Bladder microvascular endothelial cell (primary cell): Measurements from ENCODE around the gene RYK. TPM values are rescaled to one million over a fixed set of nuclear protein-coding genes. Genes with fewer than 3 reads are reported as not detected.

Experiments
- total RNA-seq: library from RNA; depleted of rRNA; stranded (reverse); fragments of >200 nt; gene quantifications from 2 replicates; pipeline ENCODE4 v1.2.3, GENCODE V29; 2014

Gene RYK
- total RNA-seq = 52.6 and 111 TPM in 2 replicates

DNA sequence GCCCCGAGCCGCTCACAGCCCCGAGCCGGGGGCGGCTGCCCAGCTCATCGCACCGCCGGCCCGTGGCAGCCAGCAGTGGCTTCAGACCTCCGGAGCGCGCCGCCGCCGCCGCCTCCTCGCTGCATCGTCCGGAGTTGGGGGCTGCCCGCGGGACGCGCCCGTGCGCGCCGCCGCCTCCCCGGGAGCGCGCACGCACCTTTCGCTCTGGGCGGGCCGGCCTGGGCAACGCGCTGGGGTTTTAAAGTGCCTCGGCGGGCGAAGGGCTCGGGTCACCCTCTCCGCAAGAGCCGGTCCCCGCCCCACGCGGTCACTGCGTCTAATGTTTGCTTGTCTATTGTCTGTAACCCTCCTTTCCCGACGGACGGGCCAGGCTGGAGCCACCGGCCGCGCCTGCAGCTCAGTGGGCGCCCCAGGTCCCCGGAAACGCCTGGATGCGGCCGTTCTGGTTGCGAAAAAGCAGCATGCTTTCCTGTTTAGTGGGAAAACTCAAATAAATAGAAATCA, at the start of gene RYK:
RYK (minus strand) TSS at position 143 of the 504 bp plus-strand sequence. CDS start 205 bp downstream, outside the sequence.

Other genes with a start within 250 kb of the RYK start
- gene SLCO2A1, start 220.9 kb downstream of the RYK start, total RNA-seq = 1.3 and 3.5 TPM in 2 replicates
- 70.7 and 145 TPM in 2 replicates for gene AMOTL2, start 123.6 kb upstream of the RYK start, total RNA-seq
- 40.2 and 75.1 TPM in 2 replicates for gene ANAPC13, start 235.1 kb upstream of the RYK start, total RNA-seq
- gene CEP63, start 235.2 kb upstream of the RYK start, total RNA-seq = 14.6 and 16.1 TPM in 2 replicates